SIG-M5 treated with dmso at 0.1 percent for 504 hours (cell line): ENCODE data around the gene ZNF385C.

ENCODE experiments used
- DNase-seq: peaks from one replicate; lab custom pipeline; 2025; ENCODE audit not compliant: unreplicated experiment; lab: John Stamatoyannopoulos, UW

ZNF385C gene

DNA sequence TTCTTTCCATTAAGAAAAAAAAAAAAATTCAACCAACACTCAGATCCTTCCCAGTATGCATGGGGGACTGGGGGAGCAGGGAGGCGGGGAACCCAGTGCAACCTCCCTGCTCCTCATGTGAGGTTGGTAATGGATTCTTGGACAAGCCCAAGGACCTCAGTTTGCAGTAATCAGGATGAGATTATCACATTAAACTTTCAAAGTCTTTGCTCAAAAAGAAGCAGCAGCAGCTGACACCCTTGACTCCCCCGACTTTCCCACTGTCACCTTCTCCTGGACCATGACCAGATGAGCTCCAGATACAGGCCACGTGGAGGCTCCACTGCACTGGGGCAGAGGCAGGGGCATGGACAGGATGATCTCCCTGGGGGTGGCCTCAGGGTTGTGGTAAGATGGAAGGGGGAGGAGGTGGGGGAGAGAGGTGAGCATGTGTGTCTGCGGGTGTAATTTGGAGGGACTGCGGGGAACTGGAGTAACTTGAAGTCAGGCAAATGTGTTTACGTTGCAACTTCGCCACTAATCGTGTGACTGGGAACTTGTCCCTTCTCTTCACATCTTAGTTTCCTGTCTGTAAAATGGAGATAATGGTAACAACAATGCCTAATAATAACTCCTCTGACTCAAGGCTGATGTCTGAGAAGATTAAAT is 19.8 kb downstream of the ZNF385C start:
- no peak for DNase-seq

DNA sequence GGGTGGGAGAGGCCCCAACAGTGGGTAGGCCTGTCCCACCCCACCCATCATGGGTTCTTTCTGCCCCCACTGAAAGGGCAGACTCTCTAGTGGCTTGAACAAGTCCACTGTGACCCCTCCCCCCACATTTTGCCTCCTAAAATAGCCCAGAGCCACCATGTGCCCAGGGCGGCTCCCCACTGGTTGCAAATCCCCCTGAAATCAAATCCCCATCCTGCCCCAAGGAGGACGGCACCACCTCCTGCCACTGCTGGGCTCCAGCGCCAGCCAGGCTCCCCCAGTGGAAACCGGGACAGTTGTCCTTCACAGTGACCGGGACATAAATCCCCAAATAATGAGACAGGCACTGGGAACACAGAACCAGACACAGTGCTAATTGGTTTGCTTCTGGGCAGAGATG is 20.5 kb downstream of the ZNF385C start:
- DNase-seq = no peak

DNA sequence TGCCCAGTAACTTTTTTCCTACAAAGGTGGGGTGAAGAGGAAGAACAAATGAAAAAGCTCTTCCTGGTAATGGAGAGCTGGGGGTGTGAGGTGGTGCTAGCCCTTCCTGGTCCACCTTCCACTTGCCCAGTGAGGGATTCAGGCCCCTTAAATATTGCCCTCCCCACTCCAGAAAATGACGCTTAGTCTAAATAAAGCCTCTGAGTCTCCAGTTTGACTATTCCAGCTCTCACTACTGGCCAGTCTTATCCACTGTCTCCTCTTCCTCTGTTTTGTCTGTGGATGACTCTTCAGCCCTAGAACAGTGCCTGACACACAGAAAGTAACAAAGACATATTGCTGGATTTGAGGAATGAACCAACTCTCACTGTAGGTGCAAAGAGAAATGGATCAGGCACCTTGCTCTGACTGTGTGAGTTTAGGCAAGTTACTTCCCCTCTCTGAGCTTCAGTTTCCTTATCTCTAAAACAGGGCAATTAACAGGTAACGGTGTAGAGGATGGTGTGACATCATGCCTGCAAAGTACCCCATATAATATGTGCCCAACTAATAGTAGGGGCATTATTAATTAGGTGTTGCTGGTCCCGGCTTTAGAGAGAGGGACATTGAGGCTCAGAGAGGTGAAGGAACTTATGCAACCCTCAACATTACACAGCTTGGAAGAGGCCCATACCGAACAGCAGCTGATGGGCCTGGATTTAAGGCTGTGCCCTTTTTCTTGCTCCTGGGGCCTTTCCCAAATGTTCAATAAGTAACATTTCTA is 21.3 kb downstream of the ZNF385C start:
- no peak for DNase-seq

DNA sequence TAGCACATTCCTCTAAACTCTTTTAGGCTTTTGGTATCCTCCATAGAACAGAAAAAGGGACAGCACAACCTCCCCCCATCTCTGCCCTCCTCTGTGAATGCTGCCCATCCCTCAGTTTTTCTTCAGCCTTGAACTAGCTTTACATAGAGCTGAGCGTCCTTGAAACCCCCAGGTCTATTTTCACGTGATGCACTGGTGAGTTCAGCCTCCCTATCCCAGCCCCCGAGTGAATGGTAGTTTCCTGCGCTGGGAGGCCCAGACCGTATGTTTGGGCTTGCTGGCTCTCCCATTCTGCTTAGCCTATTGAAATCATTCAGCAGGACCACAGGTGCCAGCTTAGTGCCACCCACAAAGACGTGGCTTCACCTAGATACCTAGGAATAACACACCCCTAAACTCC is 22.5 kb downstream of the ZNF385C start:
- no peak for DNase-seq

DNA sequence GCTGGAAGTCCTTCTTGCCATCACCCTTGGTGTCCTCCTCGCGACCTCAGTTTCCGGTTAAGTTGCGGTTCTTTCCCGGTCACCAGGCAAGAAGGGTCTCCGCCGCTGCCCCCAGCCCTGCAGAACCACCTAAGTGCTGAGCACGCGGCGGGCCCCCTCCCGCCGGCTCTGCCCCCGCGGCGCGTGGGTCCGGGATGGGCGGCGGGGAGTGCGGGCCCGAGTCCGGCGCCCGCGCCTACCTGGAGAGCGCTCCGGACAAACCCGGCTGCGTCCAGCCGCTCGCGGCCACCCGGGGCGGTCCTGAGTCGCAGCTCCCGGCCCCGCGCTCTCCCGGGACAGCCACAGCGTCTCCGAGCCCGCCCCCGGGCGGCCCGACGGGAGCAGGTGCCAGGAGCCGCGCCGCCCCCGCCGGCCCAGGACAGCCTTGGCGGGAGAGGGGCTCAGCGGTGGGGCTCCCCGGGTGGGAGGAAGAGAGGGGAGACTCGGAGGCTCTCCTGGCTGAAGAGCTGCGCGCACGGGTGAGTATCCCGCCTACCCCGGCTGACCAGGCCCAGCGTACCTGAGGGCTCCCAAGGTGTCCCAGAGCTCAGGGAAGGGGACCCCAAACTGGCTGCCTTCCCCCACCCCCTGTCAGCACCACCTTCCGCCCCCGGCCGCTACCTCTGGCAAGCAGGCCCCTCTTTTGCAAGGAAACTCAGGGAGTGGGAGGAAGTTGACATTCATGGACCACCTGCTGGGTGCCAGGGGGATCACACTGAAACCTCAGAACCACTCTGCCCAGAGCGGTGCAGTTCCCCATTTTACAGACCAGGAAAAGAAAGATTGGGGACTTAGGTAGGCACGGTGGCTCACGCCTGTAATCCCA is 25.7 kb downstream of the ZNF385C start:
- peak; percentile 41 for DNase-seq

DNA sequence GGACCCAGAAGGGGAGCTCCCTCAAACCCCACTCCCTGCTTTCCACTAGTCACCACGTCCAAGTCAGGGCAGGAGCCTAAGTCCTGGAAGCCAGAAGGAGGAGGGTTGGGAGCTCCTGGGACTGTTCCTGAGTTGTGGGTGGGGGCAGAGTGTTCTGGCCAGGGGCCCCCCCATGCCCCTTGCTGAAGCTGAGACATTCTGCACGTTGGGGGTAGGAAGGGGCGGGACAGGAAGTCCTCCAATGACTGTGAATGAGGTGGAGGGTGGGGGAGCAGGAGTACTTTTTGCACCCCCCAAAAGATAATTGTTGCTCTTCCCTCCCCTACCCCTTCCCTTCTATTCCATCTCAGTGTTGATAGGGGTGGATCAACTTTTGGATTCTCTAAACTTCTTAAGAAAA is 26.5 kb downstream of the ZNF385C start:
- DNase-seq = no peak

DNA sequence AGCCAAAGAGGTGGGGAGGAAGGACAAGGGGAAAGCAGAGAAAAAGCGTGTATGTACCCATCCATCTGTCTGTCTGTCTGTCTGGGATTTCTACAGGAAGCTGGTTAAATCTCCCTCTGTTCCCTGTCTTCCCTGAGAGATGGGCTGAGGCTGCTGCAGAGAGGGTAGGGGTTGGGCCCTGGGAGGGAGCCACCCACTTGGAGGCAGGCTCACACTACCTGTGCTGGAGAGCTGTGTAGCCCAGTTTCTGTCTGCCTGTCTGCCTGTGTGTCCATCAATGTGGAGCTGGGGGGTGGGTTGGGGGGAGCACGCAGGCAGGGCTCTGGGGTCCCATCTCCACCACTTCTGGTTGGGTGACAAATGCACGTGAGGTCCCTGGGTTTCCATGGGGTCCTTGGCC is 29.3 kb downstream of the ZNF385C start:
- DNase-seq = no peak

DNA sequence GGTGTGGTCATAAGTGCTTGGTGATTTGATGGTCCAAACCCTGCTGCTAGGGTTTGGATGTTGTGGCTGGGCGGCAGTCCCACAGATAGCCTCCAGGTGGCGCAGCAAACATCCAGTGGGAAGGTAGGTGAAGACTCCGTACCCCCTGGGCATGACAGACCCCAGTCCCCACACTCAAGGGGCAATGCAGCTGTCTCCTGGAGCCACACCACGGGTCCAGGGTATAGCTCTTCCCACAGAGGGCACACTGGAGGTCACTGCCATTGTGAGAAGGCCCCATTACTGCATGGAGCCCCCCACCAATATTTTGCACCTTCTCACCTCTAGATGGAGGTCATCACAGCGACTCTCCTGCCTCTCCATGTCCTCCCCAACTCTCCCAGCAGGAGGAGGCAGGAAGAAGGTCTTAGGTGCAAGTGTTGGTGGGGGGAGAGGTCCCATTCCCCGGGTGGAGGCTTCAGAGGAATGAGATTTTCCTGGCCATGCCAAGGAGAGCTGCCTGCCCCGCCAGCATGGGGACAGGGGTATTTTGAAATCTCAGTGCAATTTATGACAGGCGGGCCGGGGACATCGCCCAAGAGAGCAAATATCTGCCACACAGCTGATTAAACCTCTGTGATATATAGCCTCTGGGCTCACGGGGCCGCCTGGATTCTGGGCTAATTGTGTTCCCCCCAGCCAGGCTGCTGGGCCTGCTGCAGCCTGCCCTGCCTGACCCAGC is 30.7 kb downstream of the ZNF385C start:
- no peak for DNase-seq

DNA sequence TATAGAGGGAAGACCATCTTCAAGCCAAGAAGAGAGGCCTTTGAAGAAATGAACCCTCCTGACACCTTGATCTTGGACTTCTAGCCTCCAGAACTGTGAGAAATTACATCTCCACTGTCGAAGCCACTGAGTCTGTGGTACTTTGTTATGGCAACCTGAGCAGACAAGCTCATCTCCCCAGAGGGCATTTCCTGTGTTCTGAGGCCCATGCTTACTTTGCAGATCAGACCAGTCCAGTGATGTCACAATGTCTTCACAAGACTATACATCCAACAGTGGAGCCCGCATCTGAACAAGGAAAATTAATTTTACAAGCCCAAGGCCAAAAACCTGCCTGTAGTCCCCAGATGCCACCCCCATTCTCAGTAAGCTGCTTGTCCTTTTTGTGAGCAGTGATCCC is 33.1 kb downstream of the ZNF385C start:
- no peak for DNase-seq

DNA sequence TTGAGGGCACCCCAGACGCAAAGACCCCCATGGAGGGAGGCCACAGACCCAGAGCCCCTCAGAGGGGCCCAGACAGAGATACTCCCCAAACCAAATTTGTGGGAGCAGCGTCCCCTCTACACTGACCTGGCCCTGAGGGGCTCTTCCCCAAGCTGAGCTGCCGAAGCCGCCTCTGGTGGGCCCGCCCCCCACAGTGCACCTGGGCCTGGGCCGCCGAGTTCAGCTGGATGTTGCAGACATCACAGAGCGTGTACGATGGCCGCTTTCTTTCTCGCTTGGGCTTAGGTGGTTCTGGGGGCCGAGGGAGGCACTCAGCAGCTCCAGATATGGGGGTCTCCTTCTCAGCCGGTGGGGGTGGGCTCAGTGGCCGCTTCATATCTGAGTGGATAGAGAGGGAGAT is 35.6 kb downstream of the ZNF385C start:
- DNase-seq = no peak

DNA sequence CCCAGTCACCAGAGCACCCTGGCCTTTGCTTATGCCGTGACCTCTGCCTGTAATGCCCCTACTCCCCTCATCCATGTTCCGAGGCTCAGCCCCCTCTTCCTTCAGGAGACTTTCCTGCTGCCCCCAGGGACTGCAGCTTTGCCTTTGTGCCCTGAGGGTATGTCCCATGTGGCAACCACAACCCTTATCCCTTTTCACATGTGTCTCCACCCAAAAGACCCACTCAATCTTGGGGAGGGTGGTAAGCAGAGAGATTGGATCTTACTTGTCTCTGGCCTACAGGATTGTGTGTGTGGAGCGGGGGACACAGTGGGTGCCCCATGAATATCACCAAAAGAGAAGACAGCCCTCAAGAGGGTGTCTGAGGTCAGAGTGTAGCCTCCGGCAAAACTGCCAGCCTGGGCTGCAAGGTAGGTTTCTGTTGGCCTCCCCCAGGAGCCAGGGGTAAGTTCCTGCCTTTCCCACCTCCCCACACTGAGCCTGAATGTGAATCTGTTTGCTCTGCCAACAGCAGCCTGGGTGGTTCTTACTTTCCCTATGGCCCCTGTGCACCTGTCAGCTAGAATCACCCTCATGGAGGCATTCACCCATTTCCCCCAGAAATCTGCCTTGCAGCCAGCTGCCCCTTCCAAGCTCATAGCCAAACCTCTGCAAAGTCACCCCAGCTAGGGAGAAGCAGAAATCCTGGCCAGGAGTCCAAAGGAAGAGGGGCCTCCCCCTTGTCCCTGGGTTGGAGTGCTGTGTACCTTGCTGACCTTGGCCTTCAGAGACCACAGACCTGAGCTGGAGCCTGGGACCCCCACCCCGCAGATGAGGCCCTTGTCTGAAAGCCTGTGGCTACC is 36.4 kb downstream of the ZNF385C start:
- no peak for DNase-seq

DNA sequence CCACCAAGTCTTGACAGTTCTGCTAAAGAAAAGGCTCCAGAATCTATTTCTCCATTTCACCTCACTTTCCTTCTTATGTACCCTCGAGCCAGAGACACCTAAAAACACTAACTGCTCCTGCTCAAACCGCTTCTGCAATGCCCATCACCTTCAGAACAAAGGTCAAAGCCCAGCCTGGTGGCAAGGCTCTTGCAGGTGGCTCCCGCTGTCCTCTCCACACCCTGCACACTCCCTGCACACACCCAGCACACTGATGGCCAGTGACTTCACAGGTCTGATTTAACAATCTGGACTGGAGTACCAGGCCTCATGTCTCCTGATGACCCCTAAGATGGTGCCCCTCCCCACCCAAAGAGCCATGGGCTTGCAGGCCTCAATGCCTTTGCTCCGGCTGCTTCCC is 38.0 kb downstream of the ZNF385C start:
- DNase-seq = no peak

DNA sequence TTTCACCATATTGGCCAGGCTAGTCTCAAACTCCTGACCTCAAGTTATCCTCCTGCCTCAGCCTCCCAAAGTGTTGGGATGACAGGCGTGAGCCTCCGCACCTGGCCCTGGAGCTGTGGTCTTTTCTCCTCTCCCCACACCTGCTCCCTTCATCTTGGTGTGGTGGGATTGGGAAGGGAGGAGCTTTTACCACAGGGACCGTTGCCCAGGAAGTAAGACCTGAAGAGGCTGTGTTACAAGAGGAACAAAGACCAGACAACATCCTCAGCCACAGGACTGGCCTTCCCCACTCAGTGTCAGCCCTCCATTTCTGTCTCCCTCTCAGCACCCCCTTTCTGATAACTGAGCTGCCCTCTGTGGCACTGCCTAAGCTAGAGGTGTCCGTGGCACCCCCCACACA is 38.5 kb downstream of the ZNF385C start:
- no peak for DNase-seq

DNA sequence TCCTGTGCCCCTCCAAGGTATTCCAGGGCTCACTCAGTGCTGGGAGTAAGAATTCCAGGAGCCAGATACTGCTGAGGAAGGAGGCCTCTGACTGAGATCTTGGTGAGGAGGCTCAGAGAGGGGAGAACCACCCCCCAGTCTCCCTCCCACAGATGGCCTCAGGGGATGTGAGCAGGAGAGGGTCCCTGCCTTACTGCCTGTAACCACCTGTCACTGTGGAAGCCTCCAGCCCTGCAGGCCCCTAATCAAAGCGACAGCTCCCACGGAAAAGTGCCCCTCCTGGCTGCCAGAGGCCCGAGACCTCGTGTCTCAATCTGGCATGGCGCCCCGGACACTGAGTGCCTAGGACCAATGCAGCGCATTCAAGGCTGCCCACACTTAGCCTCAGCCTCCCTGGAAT is 40.2 kb downstream of the ZNF385C start:
- no peak for DNase-seq

DNA sequence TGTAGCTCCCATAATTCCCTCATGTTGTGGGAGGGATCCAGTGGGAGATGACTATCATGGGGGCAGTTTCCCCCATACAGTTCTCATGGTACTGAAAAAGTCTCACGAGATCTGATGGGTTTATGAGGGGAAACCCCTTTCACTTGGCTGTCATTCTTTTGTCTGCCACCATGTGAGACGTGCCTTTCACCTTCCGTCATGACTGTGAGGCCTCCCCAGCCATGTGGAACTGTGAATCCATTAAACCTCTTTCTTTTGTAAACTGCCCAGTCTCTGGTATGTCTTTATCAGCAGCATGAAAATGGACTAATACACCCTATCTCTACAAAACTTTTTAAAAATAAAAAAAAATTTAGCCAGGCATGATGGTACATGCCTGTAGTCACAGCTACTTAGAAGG is 41.6 kb downstream of the ZNF385C start:
- DNase-seq = no peak

DNA sequence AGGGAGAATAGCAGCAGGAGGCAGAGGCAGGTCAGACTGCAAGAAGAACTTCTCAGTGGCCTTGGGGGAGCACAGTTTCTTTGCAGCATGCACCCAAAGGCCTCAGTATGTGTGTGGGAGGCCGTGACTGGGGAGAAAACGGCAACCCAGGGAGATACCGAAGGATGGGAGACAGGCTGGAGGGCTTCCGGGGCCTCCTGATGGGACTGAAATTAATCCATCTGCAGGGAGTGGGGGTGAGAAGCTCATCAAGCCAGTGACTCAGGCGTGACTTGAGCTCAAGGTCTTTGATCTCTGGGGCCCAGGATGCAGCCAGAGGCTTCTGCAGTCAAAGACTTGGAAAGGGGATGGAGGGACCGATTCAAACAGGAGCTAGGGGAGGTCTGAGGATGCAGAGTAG is 42.8 kb downstream of the ZNF385C start:
- DNase-seq = no peak

DNA sequence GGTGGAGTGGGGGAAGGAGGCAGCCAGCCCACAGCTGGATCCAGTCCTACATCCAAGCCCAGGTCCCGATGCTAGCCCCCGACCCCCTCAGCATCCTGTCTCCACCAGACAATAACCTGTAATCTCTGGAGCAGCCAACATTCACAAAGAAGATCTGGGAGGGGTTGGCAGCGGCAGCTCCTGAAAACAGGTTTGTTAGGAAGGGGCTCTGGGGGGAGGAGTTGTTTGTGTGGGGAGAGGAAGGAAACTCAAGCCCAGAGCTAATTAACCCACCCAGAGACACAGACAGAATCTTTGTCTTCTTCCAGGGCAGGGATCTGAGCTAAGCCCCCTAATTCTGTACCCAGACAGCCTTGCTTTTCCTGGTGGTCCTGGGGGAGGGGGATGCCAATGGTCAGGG is 43.2 kb downstream of the ZNF385C start:
- DNase-seq = no peak

DNA sequence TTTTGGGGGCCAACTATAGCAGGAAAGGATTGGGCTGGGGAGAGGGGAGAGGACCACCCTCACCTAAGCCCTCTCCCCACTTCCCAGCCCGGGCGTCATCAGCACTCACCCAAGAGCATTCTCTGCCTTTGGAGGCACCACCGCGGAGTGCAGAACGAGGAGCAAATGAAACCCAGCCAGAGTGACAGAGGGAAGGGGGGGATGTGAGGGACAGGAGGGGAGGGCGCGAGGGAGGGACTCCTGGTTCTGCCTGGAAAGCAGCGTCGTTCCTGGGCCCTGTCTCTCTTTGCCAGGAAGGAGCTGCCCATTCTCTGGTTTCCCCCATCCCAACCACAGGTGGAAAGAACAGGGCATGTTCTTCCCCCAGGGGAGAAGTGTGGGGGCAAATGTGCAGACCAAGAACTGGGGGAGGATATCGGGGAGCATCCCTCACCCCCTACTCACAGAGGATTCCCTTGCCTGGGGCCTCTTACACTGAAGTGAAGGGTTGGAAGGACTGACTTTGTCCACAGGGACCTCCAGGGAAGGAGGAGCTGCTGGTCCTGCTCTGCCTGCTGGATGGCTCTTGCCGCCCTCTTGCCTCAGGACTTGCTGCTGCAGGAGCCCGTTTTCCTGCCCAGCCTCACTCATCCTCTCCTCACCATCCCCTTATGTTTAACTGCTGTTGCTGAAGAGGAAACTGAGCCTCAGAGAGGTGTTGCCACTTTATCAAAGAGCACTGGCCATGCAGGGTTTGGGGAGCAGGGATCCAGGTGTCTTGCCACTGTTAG is 44.4 kb downstream of the ZNF385C start:
- no peak for DNase-seq

DNA sequence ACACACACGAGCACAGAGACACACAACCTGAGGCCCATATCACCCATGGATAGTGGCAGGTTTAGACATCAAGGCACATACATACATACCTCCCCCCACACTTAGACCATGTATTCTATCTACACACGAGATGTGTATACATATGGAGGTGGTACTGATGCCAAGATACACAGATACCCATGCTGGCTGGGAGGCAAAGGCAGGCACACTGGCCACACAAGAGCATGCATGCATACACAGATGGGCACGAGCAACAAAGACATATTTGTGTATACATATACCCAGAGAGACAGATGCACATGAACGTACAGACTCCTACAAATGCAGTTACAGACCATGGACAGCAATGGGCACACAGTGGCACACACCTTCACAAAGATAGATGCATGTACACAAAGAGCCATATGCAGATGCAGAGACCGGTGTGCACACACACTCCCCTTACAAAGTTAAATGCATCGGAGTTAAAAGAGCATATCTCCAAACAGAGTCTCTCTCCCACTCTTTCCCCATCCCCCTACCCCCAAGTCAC is 45.9 kb downstream of the ZNF385C start:
- no peak for DNase-seq
